HEK293T (cell line): ENCODE results near the gene GRIK4.

Source experiments
- BHLHE40 ChIP-seq: fragments of 450-650 bp; IDR thresholded peaks from 2 replicates; pipeline ENCODE4 v1.6.1; 2016; ENCODE audit warnings: mild to moderate bottlenecking, moderate library complexity, borderline replicate concordance
- ELF4 ChIP-seq: fragments of 450-650 bp; IDR thresholded peaks from 2 replicates; pipeline ENCODE4 v1.6.1; 2017; ENCODE audit warnings: antibody characterized with exemption
- SP1 ChIP-seq: fragments of 450-650 bp; IDR thresholded peaks from 2 replicates; pipeline ENCODE4 v1.6.1; 2017
- SUZ12 ChIP-seq: fragments of 450-650 bp; IDR thresholded peaks from 2 replicates; pipeline ENCODE4 v1.6.1; 2016; ENCODE audit warnings: mild to moderate bottlenecking
- TARDBP ChIP-seq: fragments of 450-650 bp; IDR thresholded peaks from 2 replicates; pipeline ENCODE4 v1.6.1; 2016

DNA sequence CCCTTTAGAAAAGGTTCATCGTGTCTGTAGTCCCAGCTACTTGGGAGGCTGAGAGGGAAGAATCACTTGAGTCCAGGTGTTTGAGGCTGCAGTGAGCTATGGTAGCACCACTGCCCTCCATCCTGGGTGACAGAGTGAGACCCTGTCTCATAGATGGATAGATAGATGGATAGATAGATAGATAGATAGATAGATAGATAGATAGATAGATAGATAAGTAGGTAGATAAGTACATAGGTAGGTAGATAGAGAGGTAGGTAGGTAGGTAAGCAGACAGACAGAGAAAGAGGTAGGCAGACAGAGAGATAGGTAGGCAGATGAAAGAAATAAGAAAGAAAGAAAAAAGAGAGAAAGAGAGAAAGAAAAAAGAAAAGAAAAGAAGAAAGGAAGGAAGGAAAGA is 156.4 kb downstream of the GRIK4 start:
- TF ChIP-seq SP1 (no peak), ELF4 (no peak), BHLHE40 (no peak), TARDBP (no peak), SUZ12 (no peak)
